ENCODE results near the gene LILRB1.
A peak's percentile ranks its signal among the peaks of the same experiment; 100 is the strongest.
"Not testable (repeated sequence)": the region's sequence is repeated elsewhere in the genome, so short reads cannot be mapped to it uniquely, and the experiment has no call there.

The LILRB1 gene

GRCh38 chr19:54630262-54630661 lies at the start of gene LILRB1:
TSS of gene LILRB1 (plus strand) at chr19:54630484. CDS start at chr19:54631074, 590 bp downstream.
- not testable (repeated sequence) for DNase-seq (ENCODE audit: low spot score)

- TF ChIP-seq CTCF (IDR thresholded peaks at IDR 0.05; ENCODE audit: extremely low read depth, missing control alignments), result no peak
- DNase-seq (ENCODE audit: low spot score), result no peak
Measured at GRCh38 chr19:54586397-54586796, 43.9 kb upstream of the LILRB1 start.

GRCh38 chr19:54587026-54587425 lies 43.3 kb upstream of the LILRB1 start:
- TF ChIP-seq CTCF (IDR thresholded peaks at IDR 0.05; ENCODE audit: extremely low read depth, missing control alignments), result no peak
- no peak for DNase-seq (ENCODE audit: low spot score)

GRCh38 chr19:54593445-54593844 lies 36.8 kb upstream of the LILRB1 start, which contains the start of gene LILRA1:
TSS of gene LILRA1 (plus strand) at chr19:54593632. CDS start at chr19:54594245, 613 bp downstream.
- DNase-seq (ENCODE audit: low spot score), result not testable (repeated sequence)

- DNase-seq (ENCODE audit: low spot score), result not testable (repeated sequence)
Measured at GRCh38 chr19:54593931-54594626, 36.2 kb upstream of the LILRB1 start.

- no peak for TF ChIP-seq CTCF (IDR thresholded peaks at IDR 0.05; ENCODE audit: extremely low read depth, missing control alignments)
- no peak for DNase-seq (ENCODE audit: low spot score)
Measured at GRCh38 chr19:54594737-54595136, 35.5 kb upstream of the LILRB1 start.

- DNase-seq (ENCODE audit: low spot score), result not testable (repeated sequence)
Measured at GRCh38 chr19:54595680-54596436, 34.4 kb upstream of the LILRB1 start.

GRCh38 chr19:54600212-54600611 lies 30.1 kb upstream of the LILRB1 start:
- DNase-seq (ENCODE audit: low spot score), result no peak

GRCh38 chr19:54606230-54606629 lies 24.1 kb upstream of the LILRB1 start:
- peak; percentile 47 for DNase-seq (ENCODE audit: low spot score)
- TF ChIP-seq CTCF (IDR thresholded peaks at IDR 0.05; ENCODE audit: extremely low read depth, missing control alignments), result no peak

More at GRCh38 chr19:54600212-54600611, 30.1 kb upstream of the LILRB1 start:
- TF ChIP-seq CTCF (IDR thresholded peaks at IDR 0.05; ENCODE audit: extremely low read depth, missing control alignments), result no peak
